GM12801 (cell line): ENCODE measurements around the gene MCM7.

ENCODE experiments used
- CTCF ChIP-seq: IDR thresholded peaks from one replicate; pipeline ENCODE4 v1.5.1; 2011; ENCODE audit warnings: control low read depth; ENCODE audit not compliant: insufficient read length; ENCODE audit errors: extremely low read depth

Gene MCM7

GRCh38 chr7:100119970-100120732 is 19.0 kb upstream of the MCM7 start:
- no peak for TF ChIP-seq CTCF

GRCh38 chr7:100119072-100119969 is 18.1 kb upstream of the MCM7 start, which contains the start of the genes CNPY4 and TAF6:
TSS of gene CNPY4 (plus strand) at chr7:100119634. CDS start at chr7:100119745, 111 bp downstream.
TSS of gene TAF6 (minus strand) at chr7:100119358. CDS start at chr7:100114209, 5,149 bp downstream.
- no peak for TF ChIP-seq CTCF

GRCh38 chr7:100118388-100119071 is 17.3 kb upstream of the MCM7 start:
- no peak for TF ChIP-seq CTCF

GRCh38 chr7:100115026-100115425 is 13.8 kb upstream of the MCM7 start:
- TF ChIP-seq CTCF: no peak

- no peak for TF ChIP-seq CTCF
Observed at GRCh38 chr7:100111914-100112313, 10.7 kb upstream of the MCM7 start.

GRCh38 chr7:100111156-100111555 is 10.0 kb upstream of the MCM7 start:
- no peak for TF ChIP-seq CTCF
